ENCODE measurements around the gene HLA-DPA1.

GRCh38 chr6:33069021-33069738 lies 4.3 kb downstream of the HLA-DPA1 start:
- TF ChIP-seq CTCF (IDR thresholded peaks at IDR 0.05) (no peak), POLR2AphosphoS5 (IDR thresholded peaks at IDR 0.05) (no peak), POLR2A (IDR thresholded peaks at IDR 0.05) (no peak)

All from suprapubic skin (tissue), 4 donors.